NCI-H510A treated with DMSO at 0.1 percent for 48 hours (cell line): ENCODE measurements around the gene CDH23.
A peak's percentile ranks its signal among the peaks of the same experiment; 100 is the strongest.

Experiments
- DNase-seq: peaks from one replicate; lab custom pipeline; 2025; lab: John Stamatoyannopoulos, UW

Gene CDH23

DNA sequence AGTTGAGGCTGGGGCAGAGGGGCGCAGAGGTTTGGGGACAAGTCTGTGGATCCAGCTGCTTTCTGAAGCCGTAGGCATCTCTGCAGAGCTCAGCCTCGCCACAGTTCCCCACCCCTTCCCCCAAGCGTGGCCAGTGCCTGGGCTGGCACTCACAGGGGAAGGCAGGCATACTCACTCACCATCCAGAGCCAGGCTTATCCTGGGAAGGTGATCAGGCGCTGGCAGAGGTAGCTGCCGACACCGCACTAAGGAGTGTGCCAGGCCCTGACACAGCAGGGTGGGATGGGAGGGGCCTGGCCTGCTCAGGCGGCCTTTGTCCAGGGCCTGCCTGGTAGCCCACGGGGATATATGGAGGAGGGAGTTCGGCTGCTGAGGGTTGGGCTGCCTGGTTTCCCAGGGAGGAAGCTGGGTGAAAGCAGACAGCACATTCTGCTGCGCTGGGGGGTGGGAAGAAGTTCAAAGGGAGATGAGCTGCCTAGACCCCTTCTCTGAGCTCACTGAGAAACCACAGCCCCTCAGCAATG, 360.7 kb downstream of the CDH23 start:
- no peak for DNase-seq

DNA sequence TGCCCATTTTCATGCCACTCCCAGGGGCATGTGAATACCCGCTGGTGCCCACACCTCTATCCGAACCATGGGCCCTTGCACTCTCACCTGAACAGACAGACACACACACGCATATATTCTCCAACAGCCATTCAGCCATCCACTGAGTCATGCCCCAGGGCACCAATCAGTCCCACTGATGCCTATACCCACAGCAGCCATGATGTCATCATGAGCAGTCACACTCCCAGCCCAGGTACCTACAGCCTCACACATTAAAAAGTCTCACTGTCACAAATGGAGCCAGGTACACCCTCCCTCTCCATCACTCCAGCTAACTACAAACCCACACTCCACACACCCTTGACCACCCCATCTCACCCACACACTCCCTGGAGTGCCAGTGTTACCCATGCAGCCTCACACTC, 364.4 kb downstream of the CDH23 start:
- no peak for DNase-seq

DNA sequence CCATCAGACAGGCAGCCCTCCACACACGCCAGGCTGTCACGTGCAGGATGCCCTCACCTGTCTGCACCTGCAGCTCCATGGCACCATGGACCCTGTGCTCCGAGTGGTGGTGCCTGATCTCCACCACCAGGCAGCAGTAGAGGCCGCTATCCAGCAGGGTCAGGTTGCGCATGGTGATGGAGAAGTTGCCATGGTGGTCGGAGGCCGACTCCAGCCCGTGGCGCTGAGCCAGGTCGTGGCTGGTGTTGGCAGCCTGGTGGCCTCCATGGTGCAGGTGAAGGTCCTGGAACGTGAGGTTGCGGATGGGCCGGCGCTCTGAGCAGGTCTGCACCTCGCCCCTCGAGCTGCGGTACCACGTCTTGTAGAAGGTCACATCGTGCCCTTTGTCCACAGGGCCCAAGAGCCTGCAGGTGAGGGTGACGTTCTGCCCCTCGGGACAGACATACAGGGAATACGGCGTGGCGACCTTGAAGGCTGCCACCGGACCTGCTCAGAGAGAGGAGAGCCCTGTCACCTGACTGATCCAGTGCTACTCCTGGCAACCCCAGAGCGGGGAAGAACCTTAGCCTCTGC, 364.9 kb downstream of the CDH23 start:
- DNase-seq: no peak

DNA sequence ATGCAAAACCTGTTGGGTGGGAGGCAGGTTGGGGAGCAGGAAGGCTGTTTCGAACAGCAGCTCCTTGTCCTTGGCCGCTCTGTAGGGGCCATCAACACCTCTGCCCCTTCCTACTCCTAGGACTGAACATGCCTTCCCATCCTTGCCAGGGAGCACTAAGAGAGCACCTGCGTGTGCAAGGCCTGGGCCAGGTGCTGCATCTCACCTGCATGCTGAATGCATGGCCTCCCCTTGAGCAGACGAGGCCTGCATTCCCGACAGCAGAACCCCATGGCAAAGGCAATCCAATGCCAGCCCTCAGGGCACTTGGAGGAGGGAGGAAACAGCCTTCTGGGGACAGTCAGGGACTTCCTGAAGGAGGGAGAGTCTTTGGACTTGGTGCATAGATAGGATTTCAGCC, 365.6 kb downstream of the CDH23 start:
- no peak for DNase-seq

DNA sequence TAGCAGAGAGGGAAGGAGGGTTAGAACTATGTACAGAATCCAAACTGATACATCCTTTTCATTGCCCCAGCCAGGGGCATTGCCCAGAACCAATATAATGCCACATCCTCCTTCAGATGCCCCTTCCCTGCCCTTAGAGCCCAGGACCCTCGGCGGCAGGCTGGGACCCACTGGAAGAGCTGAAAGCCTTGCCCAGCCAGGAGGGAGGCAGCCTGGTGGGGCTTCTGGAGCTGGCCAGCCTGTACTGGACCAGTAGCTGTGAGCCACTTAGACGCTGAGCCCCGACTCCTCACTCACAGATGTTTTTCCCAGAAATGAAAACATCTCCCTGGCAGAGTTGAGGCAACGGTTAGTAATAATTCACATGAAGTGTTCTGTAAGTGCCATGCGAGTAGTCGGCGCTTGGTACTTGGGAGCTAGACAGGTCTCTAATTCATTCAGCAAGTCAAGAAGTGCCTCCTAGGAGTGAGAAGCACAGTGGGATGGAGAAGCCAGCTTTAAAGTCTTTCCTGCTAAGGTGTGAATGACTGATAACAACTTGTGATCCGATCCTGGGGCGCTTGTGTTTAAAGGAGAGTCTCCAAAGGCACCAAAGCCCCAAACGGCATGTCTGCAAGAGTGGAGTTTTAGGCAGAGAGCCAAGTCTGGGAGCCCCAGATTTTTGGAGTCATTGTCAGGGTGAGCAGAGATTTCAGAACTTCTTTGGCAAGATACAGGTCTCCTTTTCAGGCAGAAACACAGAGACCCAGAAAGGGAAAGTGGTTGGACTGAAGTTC, 366.8 kb downstream of the CDH23 start:
- no peak for DNase-seq

DNA sequence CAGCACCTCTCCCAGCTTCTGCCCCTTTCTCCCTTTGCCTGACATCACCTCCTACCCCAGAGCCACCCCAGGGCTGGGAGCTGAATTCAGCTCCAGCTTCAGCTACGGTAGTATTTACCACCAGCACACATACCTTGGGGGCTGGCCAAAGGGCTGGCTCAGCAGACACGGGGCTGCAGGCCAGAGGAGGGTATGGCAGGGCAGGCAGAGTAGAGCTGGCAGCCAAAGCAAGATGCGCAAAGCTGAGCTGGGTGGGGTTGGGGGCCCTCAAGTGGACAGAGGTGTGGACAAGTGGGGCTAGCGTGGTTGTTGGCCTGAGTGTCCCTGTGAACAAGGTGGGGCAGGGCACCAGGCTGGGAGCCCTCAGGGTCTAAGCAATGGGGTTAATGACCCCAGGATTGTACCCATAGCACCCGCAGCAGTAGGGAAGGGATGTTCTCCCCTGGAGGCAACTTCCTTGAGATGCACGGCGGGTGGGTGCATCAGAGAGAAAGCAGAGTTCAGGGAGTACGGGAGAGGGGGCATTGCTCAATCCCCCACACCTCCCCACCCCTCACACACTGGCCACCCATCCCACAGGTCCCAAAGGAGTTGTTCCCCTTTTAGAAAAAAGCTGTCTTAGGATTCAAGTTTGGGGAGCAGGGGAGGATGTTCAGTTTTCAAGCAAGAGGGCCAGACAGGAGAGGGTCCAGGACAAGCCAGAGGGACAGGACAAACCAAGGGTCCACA, 368.6 kb downstream of the CDH23 start:
- no peak for DNase-seq

DNA sequence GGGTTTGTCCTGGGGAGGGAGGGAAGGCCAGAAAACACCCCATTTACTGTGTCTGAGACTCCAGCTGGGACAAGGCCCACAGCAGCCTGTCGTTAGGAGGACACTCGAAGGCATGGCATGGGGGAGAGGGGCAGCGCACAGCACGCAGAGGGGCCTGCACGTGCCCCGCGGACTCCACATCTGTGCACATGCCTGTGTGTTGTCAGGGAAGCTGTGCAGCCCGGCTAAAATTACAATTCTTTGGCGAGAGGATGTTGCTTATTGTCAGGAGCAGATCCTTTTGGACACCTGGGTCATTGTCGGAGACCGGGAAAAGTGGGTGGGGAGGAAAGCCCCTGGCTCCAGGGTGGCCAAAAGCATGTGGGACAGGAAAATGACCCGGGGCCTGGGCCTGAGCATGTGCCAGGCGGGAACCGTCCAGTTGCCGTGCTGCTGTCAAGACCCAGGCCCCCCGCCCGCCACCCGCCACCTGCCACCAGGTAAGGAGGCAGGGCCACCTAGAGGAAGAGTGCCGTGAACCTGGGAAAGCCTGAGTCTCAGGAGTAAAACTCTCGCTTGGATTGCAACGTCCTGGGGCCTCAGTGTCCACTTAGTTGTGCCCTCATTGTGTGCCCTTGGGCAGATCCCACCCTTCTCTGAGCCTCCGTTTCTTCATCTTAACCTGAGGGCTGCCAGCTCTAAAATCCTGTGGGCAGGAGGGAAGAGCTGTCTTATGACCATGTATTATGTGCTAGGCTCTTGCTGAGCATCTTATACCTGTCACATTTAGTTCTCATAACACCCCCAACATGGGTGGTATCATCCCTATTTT, 369.4 kb downstream of the CDH23 start:
- DNase-seq: no peak

DNA sequence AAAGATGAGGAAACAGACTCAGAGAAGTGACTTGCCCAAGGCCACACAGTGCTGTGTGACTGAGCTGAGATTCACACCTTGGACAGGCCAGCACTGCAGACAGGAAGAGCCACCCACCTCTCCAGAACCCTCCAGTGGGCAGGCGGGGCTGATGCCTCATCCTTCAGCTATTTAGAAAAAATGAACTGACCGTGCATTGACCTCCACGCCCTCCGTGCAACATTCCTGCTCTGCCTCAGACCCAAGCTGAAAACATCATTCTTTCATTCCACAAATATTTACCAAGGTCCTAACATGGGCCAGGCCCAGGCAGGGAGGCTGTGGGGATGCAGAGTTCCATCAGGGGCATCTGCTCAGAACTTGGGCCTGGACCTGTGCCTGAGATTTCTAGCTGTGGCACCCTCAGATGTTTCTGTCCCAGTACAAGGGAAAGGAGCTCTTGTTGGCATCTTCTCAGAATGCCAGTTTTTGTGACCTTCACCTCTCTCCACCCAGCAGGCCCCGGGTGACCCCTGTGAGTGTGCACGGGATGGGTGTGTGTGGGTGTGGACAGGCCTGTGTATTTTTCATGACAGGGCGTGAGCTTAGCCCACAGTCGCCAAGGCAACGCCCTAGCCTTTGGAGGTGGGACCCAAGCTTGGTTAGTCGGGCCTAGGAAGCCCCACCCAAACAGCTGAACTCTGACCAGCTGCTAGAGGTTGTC, 370.1 kb downstream of the CDH23 start:
- DNase-seq: no peak

DNA sequence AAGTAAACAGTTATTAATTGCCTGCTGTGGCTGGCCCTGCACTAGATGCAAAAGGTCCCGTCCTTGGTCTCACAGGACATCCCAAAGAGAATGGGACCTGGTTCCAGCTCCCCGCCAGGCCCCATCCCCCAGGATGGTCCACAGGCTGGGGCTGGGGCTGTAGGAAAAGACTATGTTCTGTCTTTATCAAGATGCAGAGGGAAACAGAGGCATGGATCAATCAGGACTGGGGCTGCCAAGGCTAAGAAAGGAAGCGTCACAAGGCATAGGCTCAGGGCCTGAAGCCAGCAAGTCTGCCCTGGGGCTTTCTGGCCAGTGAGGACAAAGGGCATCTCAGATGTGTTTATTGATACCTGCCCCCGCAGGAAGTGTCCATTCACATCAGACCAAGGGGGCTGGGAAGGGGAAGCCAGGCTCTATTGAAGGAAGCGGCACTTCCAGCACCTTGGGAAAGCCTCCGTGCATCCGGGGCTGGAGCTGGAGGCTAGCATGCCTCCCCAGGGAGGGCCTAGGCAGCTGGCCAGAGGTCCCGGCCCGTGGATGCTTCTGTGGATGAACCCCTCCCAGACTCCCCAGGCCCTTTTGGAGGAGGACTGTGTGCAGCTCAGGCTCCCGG, 370.8 kb downstream of the CDH23 start:
- no peak for DNase-seq

DNA sequence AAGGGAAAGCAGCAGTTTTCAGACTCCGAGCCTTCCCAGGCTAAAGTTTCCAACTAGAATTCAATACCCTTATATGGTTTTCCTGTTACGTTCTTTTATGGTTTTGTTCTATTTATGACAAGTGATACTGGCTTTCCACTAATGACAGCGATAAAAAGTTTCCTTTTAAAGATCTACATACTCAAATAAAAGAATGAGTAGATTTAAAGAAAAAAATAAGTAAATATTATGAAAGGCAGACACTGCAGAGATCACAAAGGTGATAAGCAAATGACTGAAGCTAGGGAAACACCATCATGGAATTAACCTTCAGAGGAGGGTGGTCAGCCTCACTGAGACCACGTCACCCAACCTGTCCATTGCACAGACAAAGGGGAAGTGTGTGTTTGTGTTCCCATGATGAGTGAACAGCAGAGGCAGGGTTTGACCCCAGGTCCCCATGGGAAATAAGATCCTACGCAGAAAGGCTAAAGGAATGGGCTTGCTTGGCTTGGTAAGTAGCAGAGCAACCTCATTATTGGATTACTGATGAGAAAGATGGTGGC, 372.6 kb downstream of the CDH23 start:
- no peak for DNase-seq

DNA sequence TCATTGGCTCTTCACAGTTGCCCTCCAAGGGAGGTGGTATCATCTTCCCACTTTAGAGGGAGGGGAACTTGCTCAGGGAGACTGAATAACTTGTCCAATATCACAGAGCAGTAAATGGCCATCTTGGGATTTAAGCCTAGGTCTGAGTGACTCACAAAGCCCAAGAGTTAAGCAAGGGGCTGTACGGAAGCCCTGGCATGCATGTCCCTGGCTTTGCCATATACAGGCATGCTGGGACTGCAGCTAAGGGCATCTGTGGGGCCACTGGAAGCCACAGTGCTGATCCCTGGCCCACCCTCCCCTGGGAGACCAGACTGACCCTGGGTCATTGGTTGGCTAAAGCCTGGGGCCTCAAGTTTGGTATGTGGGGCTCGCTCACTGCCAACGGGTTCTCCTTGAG, 373.5 kb downstream of the CDH23 start:
- no peak for DNase-seq

DNA sequence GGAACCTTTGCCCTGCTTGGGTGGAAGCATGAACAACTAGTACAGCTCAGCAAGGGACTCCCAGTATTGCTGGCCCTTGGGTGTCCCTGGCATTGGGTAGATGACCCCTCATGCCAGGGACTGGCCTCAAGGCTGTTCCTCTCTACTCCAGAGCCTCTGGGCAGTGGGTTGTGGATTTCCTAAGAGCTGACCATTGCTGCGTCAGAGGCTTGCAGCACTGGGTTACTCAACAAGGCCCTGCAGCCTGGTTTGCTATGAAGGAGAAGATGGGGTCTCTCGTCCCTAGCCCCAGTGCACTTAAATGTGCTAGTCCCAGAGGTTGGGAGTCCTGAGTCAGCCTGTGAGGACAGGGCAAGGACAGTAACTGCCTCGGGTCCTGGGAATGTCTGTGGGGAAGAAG, 374.1 kb downstream of the CDH23 start:
- DNase-seq: no peak

DNA sequence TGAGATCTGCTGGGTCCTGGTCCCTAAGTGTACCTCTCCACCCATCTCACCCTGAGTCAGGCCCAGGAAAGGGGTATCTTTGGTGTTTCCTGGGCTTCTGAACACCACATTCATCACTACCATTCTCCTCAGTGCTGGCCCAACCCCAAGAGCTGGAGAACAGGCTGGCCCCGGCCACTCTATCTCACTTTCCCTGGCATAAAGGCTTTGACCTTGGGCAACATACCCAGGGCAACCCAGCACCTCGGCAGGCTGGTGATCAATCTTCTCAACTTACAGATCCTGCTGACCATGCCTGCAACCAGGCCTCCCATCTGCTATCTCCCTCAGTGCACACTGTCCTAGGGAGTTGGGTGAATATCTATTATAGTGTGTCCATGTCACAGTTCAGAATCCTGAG, 374.5 kb downstream of the CDH23 start:
- DNase-seq: no peak

DNA sequence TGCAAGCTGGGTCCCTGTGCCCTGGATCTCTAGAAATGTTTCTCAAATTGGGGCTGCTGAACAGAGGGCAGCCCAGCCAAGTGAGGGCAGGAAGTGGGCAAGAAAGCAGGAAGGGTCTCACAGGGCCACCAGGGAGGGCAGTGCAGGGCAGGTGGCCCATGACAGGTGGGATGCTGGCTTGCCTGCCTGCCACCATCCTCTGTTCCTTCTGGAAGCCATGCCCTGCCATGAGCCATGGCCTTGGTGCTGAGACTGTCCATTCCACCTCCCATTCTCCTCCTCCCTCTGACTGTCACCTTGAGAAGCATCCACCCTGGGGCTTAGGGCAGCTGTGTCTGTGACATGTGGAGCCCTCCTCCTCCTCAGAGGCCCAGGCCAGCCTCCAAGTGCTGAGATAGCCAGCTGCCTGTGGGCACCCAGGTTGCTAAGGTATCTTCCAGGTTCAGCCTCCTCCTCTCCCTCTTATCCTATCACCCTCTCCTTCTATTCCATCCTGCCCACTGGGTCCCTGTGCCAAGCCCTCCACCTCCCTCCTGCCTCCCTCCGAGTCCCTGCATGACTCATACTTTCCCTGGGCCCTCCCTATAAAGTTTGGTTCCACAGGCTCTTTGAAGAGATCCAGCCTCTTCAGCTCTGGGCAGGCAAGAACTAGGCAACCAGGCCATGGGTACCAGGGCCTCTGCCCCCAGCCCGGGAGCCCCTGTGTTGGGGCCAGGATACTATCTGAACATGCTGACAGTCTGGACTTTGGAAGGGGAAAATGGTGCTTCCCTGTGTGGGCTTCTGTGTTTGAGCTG, 375.3 kb downstream of the CDH23 start:
- no peak for DNase-seq

DNA sequence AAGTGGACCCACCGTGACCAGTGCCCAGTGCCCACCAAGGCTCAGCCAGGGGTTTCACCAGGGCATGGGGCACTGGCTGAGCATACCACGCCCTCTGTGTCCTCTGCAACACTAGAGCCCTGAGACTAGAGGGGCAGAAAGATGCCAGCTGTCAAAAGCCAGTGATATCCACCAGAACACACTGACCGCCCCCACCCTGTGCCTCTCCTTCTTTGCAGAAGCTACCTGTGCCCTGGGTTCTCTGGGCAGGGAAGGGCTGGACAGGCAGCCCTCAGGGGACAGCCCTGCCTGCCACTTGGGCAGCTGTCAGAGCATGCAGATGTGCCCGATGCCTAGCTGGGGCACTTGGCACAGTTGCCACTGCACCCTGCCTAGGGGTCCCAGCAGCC, 376.1 kb downstream of the CDH23 start:
- no peak for DNase-seq

DNA sequence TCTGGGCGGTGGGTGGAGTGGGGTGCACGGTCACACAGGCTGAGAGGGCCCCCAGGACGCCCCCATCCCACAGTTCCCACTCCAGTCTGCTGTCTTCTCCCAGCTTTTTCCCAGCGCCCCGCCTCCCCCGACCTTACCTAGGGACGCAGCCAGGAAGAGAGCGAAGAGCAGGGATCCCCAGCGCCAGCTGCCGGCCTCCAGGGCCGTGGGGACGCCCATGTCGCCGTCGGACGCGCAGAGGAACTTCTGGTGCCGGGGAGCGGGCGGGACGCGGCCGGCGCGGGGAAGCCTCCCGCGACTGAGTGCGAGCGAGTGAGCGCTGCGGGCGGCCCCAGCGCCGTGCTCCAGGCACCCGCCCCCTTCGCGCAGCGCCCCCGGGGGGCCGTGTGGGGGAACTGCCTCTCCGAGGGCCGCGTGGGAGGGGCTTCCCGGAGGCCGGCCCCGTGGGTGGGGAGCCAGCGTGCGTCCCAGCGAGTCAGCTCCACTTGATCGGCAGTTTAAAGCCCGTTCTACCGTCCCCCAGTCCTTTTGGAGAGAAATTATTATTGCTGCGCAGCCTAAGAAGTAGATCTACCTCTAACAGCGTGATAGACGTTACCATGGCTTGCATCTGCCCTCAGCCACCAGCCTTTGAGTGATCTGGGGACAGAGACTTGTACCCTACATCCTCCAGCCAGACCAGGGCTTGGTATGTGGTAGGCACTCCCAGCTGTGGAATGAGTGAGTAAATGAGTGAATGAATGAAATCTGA, 376.7 kb downstream of the CDH23 start, which contains the start of gene VSIR:
TSS of gene VSIR (minus strand) at position 300 of the 751 bp plus-strand sequence. CDS start at position 219, 81 bp downstream.
- DNase-seq: peak; percentile 66

DNA sequence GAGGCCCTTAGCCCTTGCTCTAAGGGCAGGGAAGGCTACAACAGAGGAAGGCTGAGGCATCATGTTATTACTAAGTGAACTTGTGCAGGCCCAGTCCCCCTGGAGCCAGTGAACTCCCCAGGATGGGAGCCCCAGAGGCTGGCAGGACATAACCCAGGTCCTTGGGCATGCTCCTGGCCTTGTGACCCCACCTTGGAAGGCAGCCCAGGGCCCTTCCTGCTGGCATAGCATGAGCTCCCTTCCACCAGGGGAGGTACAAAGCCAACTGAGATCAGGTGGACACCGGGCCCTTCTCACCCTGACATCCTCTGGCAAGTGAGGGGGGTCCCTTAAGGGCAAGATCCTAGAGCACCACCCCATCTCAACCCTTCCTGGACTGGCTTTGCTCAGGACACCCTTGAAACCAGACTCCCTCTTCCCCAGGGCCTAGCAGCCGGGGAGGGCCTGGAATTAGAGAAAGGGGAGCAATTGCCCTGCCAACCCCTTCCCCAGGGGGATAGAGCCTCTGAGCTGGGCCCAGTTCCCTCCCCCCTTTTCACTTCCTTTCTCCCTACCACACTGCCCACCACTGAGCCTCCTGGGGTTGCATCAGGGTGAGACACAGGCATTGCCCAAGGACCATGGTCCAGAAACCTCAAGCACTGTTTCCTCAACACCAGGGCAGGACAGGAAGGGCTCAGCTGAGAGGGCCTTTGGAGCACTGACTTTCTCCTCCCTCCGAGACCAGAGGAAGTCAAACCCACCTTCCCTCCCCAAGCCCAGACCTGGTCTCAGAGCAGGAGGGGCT, 378.4 kb downstream of the CDH23 start:
- no peak for DNase-seq

DNA sequence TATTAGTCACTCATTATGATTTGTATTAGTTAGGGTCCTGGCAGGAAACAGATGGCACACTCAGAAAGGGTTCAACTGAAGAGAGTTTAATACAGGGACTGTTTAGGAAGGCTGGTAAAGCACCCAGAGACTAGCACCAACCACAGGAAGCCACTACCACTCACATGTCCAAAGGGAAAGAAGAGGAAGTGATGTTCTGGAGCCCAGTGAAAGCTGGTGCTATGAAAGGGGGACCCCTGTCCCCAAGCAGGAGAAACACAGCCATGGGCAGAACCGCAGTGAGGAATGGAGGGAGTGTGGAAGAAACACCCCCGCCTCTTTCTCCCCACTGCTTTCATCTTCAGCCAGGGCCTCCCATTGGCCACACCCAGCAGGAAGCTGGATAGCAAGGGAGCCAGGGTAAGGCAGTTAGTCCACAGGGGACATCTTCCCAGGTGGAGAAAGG, 379.8 kb downstream of the CDH23 start:
- no peak for DNase-seq
